HepG2 (cell line): ENCODE data around the gene NXN. TPM values are rescaled to one million over a fixed set of nuclear protein-coding genes. Genes with fewer than 3 reads are reported as not detected.

Experiments used
- ATAC-seq: fragments of 200-7000 bp; cut with Tn5 transposase; 3 replicates; pipeline ENCODE4 v1.9.1; 2020; ENCODE audit warnings: mild to moderate bottlenecking, moderate library complexity
- BruUV-seq: library from RNA; stranded (reverse); fragments of 400-500 nt; replicated peaks from 2 replicates; lab custom pipeline; 2021; lab: Mats Ljungman, UMichigan
- CTCF ChIA-PET: fragments of 300-600 bp; formaldehyde crosslinking; extraction: SDS; loops from one replicate; lab custom pipeline; 2021; ENCODE audit warnings: low total read pairs, inconsistent platforms, low intra/inter-chr PET ratio; lab: Yijun Ruan, JAX
- POLR2A ChIA-PET: fragments of 350-600 bp; sonication (Branson Sonifier 250); formaldehyde crosslinking; loops from one replicate; lab custom pipeline; 2020; ENCODE audit warnings: antibody characterized with exemption, inconsistent platforms; lab: Yijun Ruan, JAX
- DNase-seq: peaks from one replicate; pipeline ENCODE4 v3.0.0-alpha.2; 2015; ENCODE audit warnings: low spot score
- FAIRE-seq: peaks from 3 replicates; lab custom pipeline; 2011; peaks lifted over from hg19 to GRCh38; lab: Jason Lieb, UNC
- H2AFZ ChIP-seq: one replicate; pipeline ENCODE4 v1.6.1; 2011; ENCODE audit warnings: low read length, inconsistent platforms
- H3K27ac ChIP-seq: fragments of 300-600 bp; 3 replicates; pipeline ENCODE4 v1.8.0; 2011; ENCODE audit warnings: mixed run types, mild to moderate bottlenecking, mixed read lengths, low read length, inconsistent platforms; ENCODE audit not compliant: insufficient read depth; ENCODE audit errors: extremely low read length
- H3K27me3 ChIP-seq, 2 experiments: fragments of 200-600 bp in 1 of 2; 2 replicates in 1 of 2; 3 replicates in 1 of 2; pipeline versions ENCODE4 v1.6.0 to v1.8.0; 2011; ENCODE audit warnings: low read length in 2 of 2, mild to moderate bottlenecking in 2 of 2, moderate library complexity in 2 of 2, inconsistent platforms in 1 of 2; ENCODE audit not compliant: insufficient read depth in 2 of 2, control insufficient read depth in 1 of 2
- H3K36me3 ChIP-seq, 2 experiments: fragments of 200-600 bp in 1 of 2; replicated peaks in 1 of 2; 2 replicates in 1 of 2; 3 replicates in 1 of 2; pipeline versions ENCODE4 v1.5.1 to v1.8.0; 2011; ENCODE audit warnings: low read length in 2 of 2, inconsistent platforms in 1 of 2; ENCODE audit not compliant: insufficient read depth in 2 of 2, control insufficient read depth in 1 of 2
- H3K4me1 ChIP-seq: 2 replicates; pipeline ENCODE4 v1.5.1; 2012; ENCODE audit warnings: low read length, inconsistent platforms; ENCODE audit not compliant: insufficient read depth
- H3K4me2 ChIP-seq: 2 replicates; pipeline ENCODE4 v1.6.0; 2011; ENCODE audit warnings: low read depth, low read length, inconsistent platforms
- H3K4me3 ChIP-seq, 3 experiments: fragments of 200-600 bp in 1 of 3; sonication (generic), shearing (Covaris generic) in 1 of 3; replicated peaks in 1 of 3; 2 replicates each; pipeline ENCODE4 v1.5.1; 2011 to 2016; ENCODE audit warnings: low read length in 3 of 3, inconsistent platforms in 2 of 3, low read depth in 2 of 3, mild to moderate bottlenecking in 2 of 3, control low read depth in 1 of 3, mixed read lengths in 1 of 3; ENCODE audit not compliant: insufficient read depth in 1 of 3
- H3K79me2 ChIP-seq: one replicate; pipeline ENCODE4 v1.6.1; 2011; ENCODE audit warnings: low read length, inconsistent platforms; ENCODE audit not compliant: insufficient read depth
- H3K9ac ChIP-seq: 2 replicates; pipeline ENCODE4 v1.6.0; 2011; ENCODE audit warnings: mild to moderate bottlenecking, low read depth, low read length, inconsistent platforms; ENCODE audit not compliant: insufficient read depth
- H3K9me3 ChIP-seq: 2 replicates; pipeline ENCODE4 v1.5.1; 2012; ENCODE audit warnings: mild to moderate bottlenecking, low read length
- H4K20me1 ChIP-seq: 2 replicates; pipeline ENCODE4 v1.6.0; 2011; ENCODE audit warnings: inconsistent platforms, mild to moderate bottlenecking, low read length, moderate library complexity; ENCODE audit not compliant: insufficient read depth
- CHCHD3 ChIP-seq: sonication (generic); formaldehyde crosslinking; IDR thresholded peaks from 2 replicates; pipeline ENCODE4 v1.8.0; 2022; ENCODE audit warnings: mild to moderate bottlenecking, missing genetic modification reagents, moderate library complexity
- ELF4 ChIP-seq: sonication (generic); formaldehyde crosslinking; IDR thresholded peaks from 2 replicates; pipeline ENCODE4 v1.5.0; 2020; ENCODE audit warnings: missing genetic modification reagents, mild to moderate bottlenecking, moderate library complexity, borderline replicate concordance
- FOXJ3 ChIP-seq: sonication (generic); formaldehyde crosslinking; IDR thresholded peaks from 2 replicates; pipeline ENCODE4 v1.4.0; 2020; ENCODE audit warnings: missing genetic modification reagents, mild to moderate bottlenecking, borderline replicate concordance
- NR3C1 ChIP-seq: sonication (generic); formaldehyde crosslinking; IDR thresholded peaks from 2 replicates; pipeline ENCODE4 v1.4.0; 2020; ENCODE audit warnings: missing genetic modification reagents
- PHF20 ChIP-seq: sonication (generic); formaldehyde crosslinking; IDR thresholded peaks from 2 replicates; pipeline ENCODE4 v1.5.0; 2020; ENCODE audit warnings: mild to moderate bottlenecking, missing genetic modification reagents
- PHF5A ChIP-seq: IDR thresholded peaks from one replicate; pipeline ENCODE4 v1.6.1; 2018; ENCODE audit warnings: low read depth, missing genetic modification reagents; ENCODE audit not compliant: unreplicated experiment
- RBM22 ChIP-seq: fragments of 200-400 bp; formaldehyde crosslinking; optimal IDR thresholded peaks from 2 replicates; pipeline ENCODE3; 2017; ENCODE audit warnings: mild to moderate bottlenecking, low read length, moderate library complexity
- SMARCE1 ChIP-seq: fragments of 450-650 bp; IDR thresholded peaks from 2 replicates; pipeline ENCODE4 v1.6.1; 2017; ENCODE audit warnings: borderline replicate concordance
- SP2 ChIP-seq: sonication (generic); formaldehyde crosslinking; IDR thresholded peaks from 2 replicates; pipeline ENCODE4 v1.5.1; 2020; ENCODE audit warnings: mild to moderate bottlenecking, missing genetic modification reagents
- ZFYVE20 ChIP-seq: sonication (generic); formaldehyde crosslinking; IDR thresholded peaks from 2 replicates; pipeline ENCODE4 v1.8.0; 2023; ENCODE audit warnings: low read depth, mild to moderate bottlenecking, moderate library complexity, missing genetic modification reagents, borderline replicate concordance
- ZNF296 ChIP-seq: sonication (generic); formaldehyde crosslinking; conservative IDR thresholded peaks from 2 replicates; pipeline ENCODE4 v1.5.0; 2020; ENCODE audit warnings: mild to moderate bottlenecking, missing genetic modification reagents
- ZNF451 ChIP-seq: sonication (generic); formaldehyde crosslinking; IDR thresholded peaks from 2 replicates; pipeline ENCODE4 v1.5.0; 2020; ENCODE audit warnings: mild to moderate bottlenecking, missing genetic modification reagents
- ZNF572 ChIP-seq: sonication (generic); formaldehyde crosslinking; IDR thresholded peaks from 2 replicates; pipeline ENCODE4 v1.5.1; 2020; ENCODE audit warnings: mild to moderate bottlenecking, missing genetic modification reagents
- ZSCAN12 ChIP-seq: sonication (generic); formaldehyde crosslinking; IDR thresholded peaks from 2 replicates; pipeline ENCODE4 v1.9.0; 2021; ENCODE audit warnings: mild to moderate bottlenecking, missing genetic modification reagents
- WGBS: methylation state at CpG from one replicate; pipeline ENCODE4 v1.1.6; 2017; ENCODE audit warnings: low lambda C conversion rate; 5-methylcytosine and 5-hydroxymethylcytosine counted together
- in situ Hi-C: cut with HindIII; loops from 2 replicates; pipeline ENCODE4 v1.10.0; 2017; ENCODE audit warnings: low pct_unique_long_range_greater_than_20kb; ENCODE audit not compliant: extremely low pct_ligation_motif_present
- intact Hi-C: fragments of 100-400 bp; cut with micrococcal nuclease; formaldehyde crosslinking; loops from one replicate; pipeline ENCODE4 v1.10.0; 2022; ENCODE audit not compliant: unreplicated experiment
- polyA plus RNA-seq, 8 experiments: library from polyadenylated mRNA; depleted of rRNA in 3 of 8; stranded (reverse) in 7 of 8; unstranded in 1 of 8; fragments of >200 nt; fragmentation: Illumina TruSeq in 4 of 8; extraction: Trizol in 4 of 8; gene quantifications; 2 replicates each; pipeline versions ENCODE4 v1.2.1 to v1.2.3, GENCODE V29; 2011 to 2016; ENCODE audit warnings: low read depth in 4 of 8, missing spikeins in 1 of 8, mixed read lengths in 1 of 8; ENCODE audit not compliant: insufficient read depth in 1 of 8
- total RNA-seq, 5 experiments: library from RNA; depleted of rRNA; stranded (reverse); fragments of >200 nt; fragmentation: Illumina TruSeq; extraction: Trizol; gene quantifications; 2 replicates each; pipeline ENCODE4 v1.2.3, GENCODE V29; 2016; ENCODE audit warnings: low read depth in 1 of 5
- TF ChIP-seq, protein P1 (sequence below): sonication (generic); formaldehyde crosslinking; IDR thresholded peaks from 2 replicates; pipeline ENCODE4 v1.5.0; 2020; ENCODE audit warnings: mild to moderate bottlenecking, missing genetic modification reagents

The NXN gene
- total and polyA plus RNA-seq, 2 of the 13 experiments (the other 11 are each of a cell fraction or from before 2014, with no cell fraction given): 22.2 to 24.3 TPM

DNA sequence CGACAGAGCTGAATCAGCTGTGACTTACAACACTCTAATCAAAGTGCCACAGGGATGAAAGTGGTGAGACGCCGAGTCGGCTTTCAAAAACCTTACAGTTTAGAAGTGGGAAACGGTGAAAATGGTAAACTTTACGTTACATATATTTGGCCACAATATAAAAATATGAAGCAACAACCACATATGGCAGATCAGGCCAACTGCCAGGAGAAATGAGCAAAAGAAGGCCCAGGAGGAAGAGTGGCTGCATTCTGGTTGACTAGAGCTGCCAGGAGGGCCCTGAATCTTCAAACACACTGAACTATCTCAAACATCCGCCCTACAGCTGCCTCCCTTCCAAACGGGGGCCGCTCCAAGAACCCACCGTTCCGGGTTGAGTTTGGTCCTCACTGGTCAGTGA, 141.1 kb downstream of the NXN start:
- Histone ChIP-seq H3K79me2 (no peaks in the 10 kb centered on the region), H3K4me3 (no peak overlapping the region), H3K36me3 (peaks cover 0 to 1% of the 10 kb centered on the region in 2 experiments; a peak in 2 of 5 replicates), H3K27ac (no peak overlapping the region), H3K9ac (no peak overlapping the region), H4K20me1 (no peaks in the 10 kb centered on the region), H3K9me3 (no peaks in the 10 kb centered on the region), H3K4me2 (no peak overlapping the region), H3K27me3 (no peaks in the 10 kb centered on the region), H3K4me1 (no peaks in the 10 kb centered on the region), H2AFZ (no peak overlapping the region)
- ATAC-seq (no peak), DNase-seq (no peak), FAIRE-seq (no peak)
- in situ Hi-C loops (no loop called here), intact Hi-C loops (no loop called here)
- no TSS peak for BruUV-seq
- ChIA-PET CTCF (no interaction called here), POLR2A (no interaction called here)
- WGBS: 93% methylated on average over 11 of the region's 11 CpGs
- no peak for TF ChIP-seq NR3C1
- TF ChIP-seq SMARCE1: no peak
- no peak for TF ChIP-seq ZFYVE20 (CRISPR knock-in tag)
- no peak for TF ChIP-seq RBM22
- TF ChIP-seq PHF5A (CRISPR knock-in tag): no peak
- no peak for TF ChIP-seq CHCHD3 (CRISPR knock-in tag)
- no peak for TF ChIP-seq ZNF572 (CRISPR knock-in tag)
- no peak for TF ChIP-seq ZSCAN12
- no peak for TF ChIP-seq PHF20 (CRISPR knock-in tag)
- TF ChIP-seq ELF4: no peak
- no peak for TF ChIP-seq ZNF296
- TF ChIP-seq SP2 (CRISPR knock-in tag): no peak
- no peak for TF ChIP-seq ZNF451 (CRISPR knock-in tag)
- no peak for TF ChIP-seq FOXJ3 (CRISPR knock-in tag)
- TF ChIP-seq, protein P1, sequence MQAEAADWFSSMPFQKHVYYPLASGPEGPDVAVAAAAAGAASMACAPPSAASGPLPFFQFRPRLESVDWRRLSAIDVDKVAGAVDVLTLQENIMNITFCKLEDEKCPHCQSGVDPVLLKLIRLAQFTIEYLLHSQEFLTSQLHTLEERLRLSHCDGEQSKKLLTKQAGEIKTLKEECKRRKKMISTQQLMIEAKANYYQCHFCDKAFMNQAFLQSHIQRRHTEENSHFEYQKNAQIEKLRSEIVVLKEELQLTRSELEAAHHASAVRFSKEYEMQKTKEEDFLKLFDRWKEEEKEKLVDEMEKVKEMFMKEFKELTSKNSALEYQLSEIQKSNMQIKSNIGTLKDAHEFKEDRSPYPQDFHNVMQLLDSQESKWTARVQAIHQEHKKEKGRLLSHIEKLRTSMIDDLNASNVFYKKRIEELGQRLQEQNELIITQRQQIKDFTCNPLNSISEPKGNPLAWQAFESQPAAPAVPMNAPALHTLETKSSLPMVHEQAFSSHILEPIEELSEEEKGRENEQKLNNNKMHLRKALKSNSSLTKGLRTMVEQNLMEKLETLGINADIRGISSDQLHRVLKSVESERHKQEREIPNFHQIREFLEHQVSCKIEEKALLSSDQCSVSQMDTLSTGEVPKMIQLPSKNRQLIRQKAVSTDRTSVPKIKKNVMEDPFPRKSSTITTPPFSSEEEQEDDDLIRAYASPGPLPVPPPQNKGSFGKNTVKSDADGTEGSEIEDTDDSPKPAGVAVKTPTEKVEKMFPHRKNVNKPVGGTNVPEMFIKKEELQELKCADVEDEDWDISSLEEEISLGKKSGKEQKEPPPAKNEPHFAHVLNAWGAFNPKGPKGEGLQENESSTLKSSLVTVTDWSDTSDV (CRISPR knock-in tag): no peak
